K562 (cell line): ENCODE measurements around the gene RREB1. TPM values are rescaled to one million over a fixed set of nuclear protein-coding genes. Genes with fewer than 3 reads are reported as not detected.

ENCODE experiments used
- EP300 ChIP-seq: IDR thresholded peaks from 2 replicates; pipeline ENCODE4 v1.6.1; 2012; ENCODE audit warnings: low read length, improper control_type of control experiment
- HDAC1 ChIP-seq, 2 experiments: fragments of 450-650 bp; IDR thresholded peaks; 2 replicates each; pipeline ENCODE4 v1.6.1; 2016 to 2017; ENCODE audit warnings: inconsistent platforms in 1 of 2, mild to moderate bottlenecking in 1 of 2, moderate library complexity in 1 of 2
- KLF13 ChIP-seq: fragments of 450-650 bp; IDR thresholded peaks from 2 replicates; pipeline ENCODE4 v1.6.1; 2016; ENCODE audit warnings: missing genetic modification characterization, low read depth, mild to moderate bottlenecking, missing compliant biosample characterization, moderate library complexity, borderline replicate concordance
- MAFF ChIP-seq: IDR thresholded peaks from 2 replicates; pipeline ENCODE4 v1.6.1; 2012; ENCODE audit warnings: low read length, improper control_type of control experiment
- NFE2 ChIP-seq: IDR thresholded peaks from 2 replicates; pipeline ENCODE4 v1.6.1; 2014; ENCODE audit warnings: antibody characterized with exemption, low read depth
- RNF2 ChIP-seq: sonication (generic); IDR thresholded peaks from 2 replicates; pipeline ENCODE4 v1.6.1; 2016
- SMAD3 ChIP-seq: fragments of 450-650 bp; formaldehyde crosslinking; conservative IDR thresholded peaks from 2 replicates; pipeline ENCODE4 v1.4.0; 2020; ENCODE audit warnings: mild to moderate bottlenecking
- ZNF830 ChIP-seq: fragments of 250-450 bp; sonication (Bioruptor Pico); IDR thresholded peaks from 2 replicates; pipeline ENCODE4 v1.5.0; 2021; ENCODE audit warnings: mild to moderate bottlenecking
- polyA plus RNA-seq, 8 experiments: library from polyadenylated mRNA; depleted of rRNA in 4 of 8; stranded (reverse) in 5 of 8; unstranded in 3 of 8; fragments of >200 nt; fragmentation: Nextera tagmentation in 2 of 8; fragmentation: Illumina TruSeq in 1 of 8; extraction: Ambion mirVana in 2 of 8; extraction: Trizol in 1 of 8; gene quantifications; 2 replicates each; pipeline versions ENCODE4 v1.2.1 to v1.2.3, GENCODE V29; 2011 to 2014; ENCODE audit warnings: inconsistent platforms in 1 of 8, missing spikeins in 1 of 8
- total RNA-seq, 7 experiments: library from RNA; depleted of rRNA in 6 of 7; stranded (reverse); fragments of >200 nt in 6 of 7; fragmentation: Illumina TruSeq in 2 of 7; extraction: Trizol in 2 of 7; gene quantifications; 2 replicates each; pipeline versions ENCODE4 v1.2.1 to v1.2.3, GENCODE V29; 2011 to 2021; ENCODE audit warnings: low replicate concordance in 1 of 7
- TF ChIP-seq, protein P1 (sequence below): sonication (generic); formaldehyde crosslinking; IDR thresholded peaks from 2 replicates; pipeline ENCODE4 v1.8.1; 2023; ENCODE audit warnings: missing genetic modification reagents, mild to moderate bottlenecking, borderline replicate concordance
- TF ChIP-seq, protein P2 (sequence below): fragments of 450-650 bp; IDR thresholded peaks from 2 replicates; pipeline ENCODE4 v1.6.1; 2017; ENCODE audit warnings: antibody characterized with exemption, mild to moderate bottlenecking
- TF ChIP-seq, protein P3 (sequence below): sonication (generic); formaldehyde crosslinking; IDR thresholded peaks from 2 replicates; pipeline ENCODE4 v1.8.0; 2022; ENCODE audit warnings: mild to moderate bottlenecking, missing genetic modification reagents

RREB1 gene
- total and polyA plus RNA-seq, 9 of the 15 experiments (the other 6 are each of a cell fraction or from before 2014, with no cell fraction given), result 3.3 to 64.2 (median 19.3) TPM

DNA sequence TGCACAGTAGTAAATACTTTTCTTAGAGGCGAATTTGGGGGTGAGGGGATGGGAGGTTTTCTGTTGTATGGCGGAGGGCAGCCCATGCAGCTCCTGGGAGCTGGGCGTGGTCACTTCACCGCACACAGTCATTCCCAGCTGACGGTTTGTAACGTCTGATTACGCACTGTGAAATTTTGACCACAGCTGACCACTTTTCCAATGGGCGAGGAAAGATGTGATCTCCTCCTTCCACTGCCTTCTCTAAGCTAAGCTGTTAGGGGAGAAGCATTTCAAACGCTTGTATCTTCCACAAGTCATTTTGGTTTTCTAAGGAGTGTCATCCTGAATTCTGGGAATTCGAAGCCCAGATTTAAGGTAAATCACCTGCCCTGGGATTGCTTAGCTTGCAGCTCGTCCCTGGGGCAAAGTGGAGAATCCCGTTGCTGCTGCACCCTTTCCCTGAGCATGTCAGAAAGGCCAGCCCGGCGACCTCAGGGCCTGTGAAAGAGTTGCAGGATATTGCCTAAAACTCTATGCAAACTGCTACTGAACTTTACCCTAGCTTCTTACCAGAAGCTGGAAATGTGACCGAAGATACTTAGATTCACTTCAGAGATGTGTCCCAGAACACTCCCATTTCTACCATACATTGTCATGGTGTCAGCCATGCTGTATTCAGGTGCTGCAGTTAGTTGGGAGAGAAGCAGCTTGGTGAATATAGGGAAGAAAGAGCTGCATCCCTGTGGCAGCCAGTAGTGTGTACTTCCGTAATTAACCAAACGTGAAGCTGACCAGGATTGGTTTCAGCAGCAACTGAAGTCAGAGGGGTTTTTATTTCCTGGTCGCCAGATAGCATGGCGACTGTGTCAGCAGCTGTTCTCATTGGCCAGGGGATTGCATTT, 58.9 kb downstream of the RREB1 start (continued):
- TF ChIP-seq, protein P1, sequence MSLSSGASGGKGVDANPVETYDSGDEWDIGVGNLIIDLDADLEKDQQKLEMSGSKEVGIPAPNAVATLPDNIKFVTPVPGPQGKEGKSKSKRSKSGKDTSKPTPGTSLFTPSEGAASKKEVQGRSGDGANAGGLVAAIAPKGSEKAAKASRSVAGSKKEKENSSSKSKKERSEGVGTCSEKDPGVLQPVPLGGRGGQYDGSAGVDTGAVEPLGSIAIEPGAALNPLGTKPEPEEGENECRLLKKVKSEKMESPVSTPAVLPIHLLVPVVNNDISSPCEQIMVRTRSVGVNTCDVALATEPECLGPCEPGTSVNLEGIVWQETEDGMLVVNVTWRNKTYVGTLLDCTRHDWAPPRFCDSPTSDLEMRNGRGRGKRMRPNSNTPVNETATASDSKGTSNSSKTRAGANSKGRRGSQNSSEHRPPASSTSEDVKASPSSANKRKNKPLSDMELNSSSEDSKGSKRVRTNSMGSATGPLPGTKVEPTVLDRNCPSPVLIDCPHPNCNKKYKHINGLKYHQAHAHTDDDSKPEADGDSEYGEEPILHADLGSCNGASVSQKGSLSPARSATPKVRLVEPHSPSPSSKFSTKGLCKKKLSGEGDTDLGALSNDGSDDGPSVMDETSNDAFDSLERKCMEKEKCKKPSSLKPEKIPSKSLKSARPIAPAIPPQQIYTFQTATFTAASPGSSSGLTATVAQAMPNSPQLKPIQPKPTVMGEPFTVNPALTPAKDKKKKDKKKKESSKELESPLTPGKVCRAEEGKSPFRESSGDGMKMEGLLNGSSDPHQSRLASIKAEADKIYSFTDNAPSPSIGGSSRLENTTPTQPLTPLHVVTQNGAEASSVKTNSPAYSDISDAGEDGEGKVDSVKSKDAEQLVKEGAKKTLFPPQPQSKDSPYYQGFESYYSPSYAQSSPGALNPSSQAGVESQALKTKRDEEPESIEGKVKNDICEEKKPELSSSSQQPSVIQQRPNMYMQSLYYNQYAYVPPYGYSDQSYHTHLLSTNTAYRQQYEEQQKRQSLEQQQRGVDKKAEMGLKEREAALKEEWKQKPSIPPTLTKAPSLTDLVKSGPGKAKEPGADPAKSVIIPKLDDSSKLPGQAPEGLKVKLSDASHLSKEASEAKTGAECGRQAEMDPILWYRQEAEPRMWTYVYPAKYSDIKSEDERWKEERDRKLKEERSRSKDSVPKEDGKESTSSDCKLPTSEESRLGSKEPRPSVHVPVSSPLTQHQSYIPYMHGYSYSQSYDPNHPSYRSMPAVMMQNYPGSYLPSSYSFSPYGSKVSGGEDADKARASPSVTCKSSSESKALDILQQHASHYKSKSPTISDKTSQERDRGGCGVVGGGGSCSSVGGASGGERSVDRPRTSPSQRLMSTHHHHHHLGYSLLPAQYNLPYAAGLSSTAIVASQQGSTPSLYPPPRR (CRISPR knock-in tag), result no peak; the same call in 1 of the 2 replicates
- TF ChIP-seq ZNF830 (peak; percentile 87; the same call in 1 of the 2 replicates), KLF13 (tag) (peak; percentile 67; the same call in 1 of the 2 replicates), NFE2 (peak; percentile 87), SMAD3 (CRISPR knock-in tag) (peak; percentile 87; the same call in 1 of the 2 replicates), EP300 (peak; percentile 95), RNF2 (peak; percentile 90), MAFF (peak; percentile 55; the same call in 1 of the 2 replicates), HDAC1 (IDR thresholded peaks at IDR 0.05) (peak; percentile 69 to 89; a peak in 2 of 4 replicates)
- TF ChIP-seq, protein P2, sequence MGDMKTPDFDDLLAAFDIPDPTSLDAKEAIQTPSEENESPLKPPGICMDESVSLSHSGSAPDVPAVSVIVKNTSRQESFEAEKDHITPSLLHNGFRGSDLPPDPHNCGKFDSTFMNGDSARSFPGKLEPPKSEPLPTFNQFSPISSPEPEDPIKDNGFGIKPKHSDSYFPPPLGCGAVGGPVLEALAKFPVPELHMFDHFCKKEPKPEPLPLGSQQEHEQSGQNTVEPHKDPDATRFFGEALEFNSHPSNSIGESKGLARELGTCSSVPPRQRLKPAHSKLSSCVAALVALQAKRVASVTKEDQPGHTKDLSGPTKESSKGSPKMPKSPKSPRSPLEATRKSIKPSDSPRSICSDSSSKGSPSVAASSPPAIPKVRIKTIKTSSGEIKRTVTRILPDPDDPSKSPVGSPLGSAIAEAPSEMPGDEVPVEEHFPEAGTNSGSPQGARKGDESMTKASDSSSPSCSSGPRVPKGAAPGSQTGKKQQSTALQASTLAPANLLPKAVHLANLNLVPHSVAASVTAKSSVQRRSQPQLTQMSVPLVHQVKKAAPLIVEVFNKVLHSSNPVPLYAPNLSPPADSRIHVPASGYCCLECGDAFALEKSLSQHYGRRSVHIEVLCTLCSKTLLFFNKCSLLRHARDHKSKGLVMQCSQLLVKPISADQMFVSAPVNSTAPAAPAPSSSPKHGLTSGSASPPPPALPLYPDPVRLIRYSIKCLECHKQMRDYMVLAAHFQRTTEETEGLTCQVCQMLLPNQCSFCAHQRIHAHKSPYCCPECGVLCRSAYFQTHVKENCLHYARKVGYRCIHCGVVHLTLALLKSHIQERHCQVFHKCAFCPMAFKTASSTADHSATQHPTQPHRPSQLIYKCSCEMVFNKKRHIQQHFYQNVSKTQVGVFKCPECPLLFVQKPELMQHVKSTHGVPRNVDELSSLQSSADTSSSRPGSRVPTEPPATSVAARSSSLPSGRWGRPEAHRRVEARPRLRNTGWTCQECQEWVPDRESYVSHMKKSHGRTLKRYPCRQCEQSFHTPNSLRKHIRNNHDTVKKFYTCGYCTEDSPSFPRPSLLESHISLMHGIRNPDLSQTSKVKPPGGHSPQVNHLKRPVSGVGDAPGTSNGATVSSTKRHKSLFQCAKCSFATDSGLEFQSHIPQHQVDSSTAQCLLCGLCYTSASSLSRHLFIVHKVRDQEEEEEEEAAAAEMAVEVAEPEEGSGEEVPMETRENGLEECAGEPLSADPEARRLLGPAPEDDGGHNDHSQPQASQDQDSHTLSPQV, result peak; percentile 94
- TF ChIP-seq, protein P3, sequence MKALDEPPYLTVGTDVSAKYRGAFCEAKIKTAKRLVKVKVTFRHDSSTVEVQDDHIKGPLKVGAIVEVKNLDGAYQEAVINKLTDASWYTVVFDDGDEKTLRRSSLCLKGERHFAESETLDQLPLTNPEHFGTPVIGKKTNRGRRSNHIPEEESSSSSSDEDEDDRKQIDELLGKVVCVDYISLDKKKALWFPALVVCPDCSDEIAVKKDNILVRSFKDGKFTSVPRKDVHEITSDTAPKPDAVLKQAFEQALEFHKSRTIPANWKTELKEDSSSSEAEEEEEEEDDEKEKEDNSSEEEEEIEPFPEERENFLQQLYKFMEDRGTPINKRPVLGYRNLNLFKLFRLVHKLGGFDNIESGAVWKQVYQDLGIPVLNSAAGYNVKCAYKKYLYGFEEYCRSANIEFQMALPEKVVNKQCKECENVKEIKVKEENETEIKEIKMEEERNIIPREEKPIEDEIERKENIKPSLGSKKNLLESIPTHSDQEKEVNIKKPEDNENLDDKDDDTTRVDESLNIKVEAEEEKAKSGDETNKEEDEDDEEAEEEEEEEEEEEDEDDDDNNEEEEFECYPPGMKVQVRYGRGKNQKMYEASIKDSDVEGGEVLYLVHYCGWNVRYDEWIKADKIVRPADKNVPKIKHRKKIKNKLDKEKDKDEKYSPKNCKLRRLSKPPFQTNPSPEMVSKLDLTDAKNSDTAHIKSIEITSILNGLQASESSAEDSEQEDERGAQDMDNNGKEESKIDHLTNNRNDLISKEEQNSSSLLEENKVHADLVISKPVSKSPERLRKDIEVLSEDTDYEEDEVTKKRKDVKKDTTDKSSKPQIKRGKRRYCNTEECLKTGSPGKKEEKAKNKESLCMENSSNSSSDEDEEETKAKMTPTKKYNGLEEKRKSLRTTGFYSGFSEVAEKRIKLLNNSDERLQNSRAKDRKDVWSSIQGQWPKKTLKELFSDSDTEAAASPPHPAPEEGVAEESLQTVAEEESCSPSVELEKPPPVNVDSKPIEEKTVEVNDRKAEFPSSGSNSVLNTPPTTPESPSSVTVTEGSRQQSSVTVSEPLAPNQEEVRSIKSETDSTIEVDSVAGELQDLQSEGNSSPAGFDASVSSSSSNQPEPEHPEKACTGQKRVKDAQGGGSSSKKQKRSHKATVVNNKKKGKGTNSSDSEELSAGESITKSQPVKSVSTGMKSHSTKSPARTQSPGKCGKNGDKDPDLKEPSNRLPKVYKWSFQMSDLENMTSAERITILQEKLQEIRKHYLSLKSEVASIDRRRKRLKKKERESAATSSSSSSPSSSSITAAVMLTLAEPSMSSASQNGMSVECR (CRISPR knock-in tag), result peak; percentile 67; the same call in 1 of the 2 replicates
